A549 (cell line): ENCODE data around the gene CALM1.

Experiments used
- EP300 ChIP-seq, 2 experiments: fragments of >200 bp; sonication (Bioruptor Twin); formaldehyde crosslinking; IDR thresholded peaks; 2 replicates in 1 of 2; 3 replicates in 1 of 2; pipeline ENCODE4 v1.6.1; 2016 to 2017
- ESRRA ChIP-seq: fragments of 150-350 bp; IDR thresholded peaks from 2 replicates; pipeline ENCODE4 v1.6.1; 2014; ENCODE audit warnings: mild to moderate bottlenecking, low read length, borderline replicate concordance
- JUNB ChIP-seq: fragments of >200 bp; sonication (Bioruptor Twin); formaldehyde crosslinking; IDR thresholded peaks from 2 replicates; pipeline ENCODE4 v1.6.1; 2016
- POLR2A ChIP-seq: IDR thresholded peaks from 2 replicates; pipeline ENCODE4 v1.6.1; 2012; ENCODE audit warnings: mild to moderate bottlenecking, low read length
- SMC3 ChIP-seq: fragments of >200 bp; sonication (Bioruptor Twin); formaldehyde crosslinking; IDR thresholded peaks from 3 replicates; pipeline ENCODE4 v1.6.1; 2018; ENCODE audit warnings: inconsistent platforms
- ZNF302 ChIP-seq: fragments of 250-450 bp; sonication (Bioruptor Pico); IDR thresholded peaks from 2 replicates; pipeline ENCODE4 v1.9.0; 2021; ENCODE audit warnings: inconsistent platforms, mild to moderate bottlenecking, moderate library complexity
- TF ChIP-seq, protein P1 (sequence below): fragments of >200 bp; sonication (Bioruptor Twin); formaldehyde crosslinking; IDR thresholded peaks from 3 replicates; pipeline ENCODE4 v1.5.1; 2016

DNA sequence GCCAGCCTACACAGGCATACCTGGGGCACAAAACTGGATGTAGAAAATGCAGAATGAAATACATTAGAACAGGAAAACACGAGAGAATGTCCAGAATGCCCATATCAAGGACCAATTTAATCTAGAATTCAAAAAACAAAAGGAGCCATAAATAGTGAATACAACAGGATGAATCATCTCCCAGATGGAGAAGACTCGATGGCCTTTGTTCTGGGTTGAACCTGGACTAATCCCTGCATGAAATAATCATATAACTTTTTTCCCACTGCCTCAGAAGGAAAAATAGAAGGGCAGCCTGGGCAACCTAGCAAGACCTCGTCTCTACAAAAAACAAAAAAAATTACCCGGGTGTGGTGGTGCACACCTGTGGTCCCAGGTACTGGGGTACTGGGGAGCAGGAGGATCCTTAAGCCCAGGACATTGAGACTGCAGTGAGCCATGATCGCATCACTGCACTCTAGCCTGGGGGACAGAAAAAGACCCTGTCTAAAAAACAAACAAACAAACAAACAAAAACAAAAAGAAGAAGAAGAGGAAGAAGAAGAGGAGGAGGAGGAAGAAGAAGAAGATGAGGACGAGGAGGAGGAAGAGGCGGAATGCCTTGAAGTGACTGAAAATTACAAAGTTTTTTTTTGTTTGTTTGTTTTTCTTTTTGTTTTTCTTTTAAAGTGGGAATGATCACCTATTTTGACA lies 34.8 kb upstream of the CALM1 start:
- TF ChIP-seq ESRRA (no peak), SMC3 (no peak), EP300 (IDR thresholded peaks at IDR 0.05) (no peak), JUNB (no peak), ZNF302 (CRISPR knock-in tag) (no peak), POLR2A (no peak)
- TF ChIP-seq, protein P1, sequence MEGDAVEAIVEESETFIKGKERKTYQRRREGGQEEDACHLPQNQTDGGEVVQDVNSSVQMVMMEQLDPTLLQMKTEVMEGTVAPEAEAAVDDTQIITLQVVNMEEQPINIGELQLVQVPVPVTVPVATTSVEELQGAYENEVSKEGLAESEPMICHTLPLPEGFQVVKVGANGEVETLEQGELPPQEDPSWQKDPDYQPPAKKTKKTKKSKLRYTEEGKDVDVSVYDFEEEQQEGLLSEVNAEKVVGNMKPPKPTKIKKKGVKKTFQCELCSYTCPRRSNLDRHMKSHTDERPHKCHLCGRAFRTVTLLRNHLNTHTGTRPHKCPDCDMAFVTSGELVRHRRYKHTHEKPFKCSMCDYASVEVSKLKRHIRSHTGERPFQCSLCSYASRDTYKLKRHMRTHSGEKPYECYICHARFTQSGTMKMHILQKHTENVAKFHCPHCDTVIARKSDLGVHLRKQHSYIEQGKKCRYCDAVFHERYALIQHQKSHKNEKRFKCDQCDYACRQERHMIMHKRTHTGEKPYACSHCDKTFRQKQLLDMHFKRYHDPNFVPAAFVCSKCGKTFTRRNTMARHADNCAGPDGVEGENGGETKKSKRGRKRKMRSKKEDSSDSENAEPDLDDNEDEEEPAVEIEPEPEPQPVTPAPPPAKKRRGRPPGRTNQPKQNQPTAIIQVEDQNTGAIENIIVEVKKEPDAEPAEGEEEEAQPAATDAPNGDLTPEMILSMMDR: no peak
